Lung (tissue), 12 donors: ENCODE measurements around the gene GRID1. TPM values are rescaled to one million over a fixed set of nuclear protein-coding genes. Genes with fewer than 3 reads are reported as not detected.

Experiments
- ATAC-seq: fragments of 200-7000 bp; cut with Tn5 transposase; one replicate; pipeline ENCODE4 v1.9.1; 2020; ENCODE audit warnings: moderate number of reproducible peaks; ENCODE audit not compliant: insufficient read depth, low FRiP score
- DNase-seq, 3 donors: peaks; one replicate each; pipeline ENCODE4 v3.0.0-alpha.2; 2013 to 2017
- H3K27ac ChIP-seq, 2 donors: one replicate each; pipeline ENCODE4 v1.5.1; 2013; ENCODE audit warnings: mild to moderate bottlenecking in 2 of 2, moderate library complexity in 2 of 2, control low read depth in 1 of 2, inconsistent platforms in 1 of 2, low read depth in 1 of 2, low read length in 1 of 2
- H3K27me3 ChIP-seq, 3 donors: one replicate each; pipeline ENCODE4 v1.5.1; 2013; ENCODE audit warnings: low read length in 2 of 3; ENCODE audit not compliant: control insufficient read depth in 3 of 3, insufficient read depth in 3 of 3
- H3K36me3 ChIP-seq, 4 donors: one replicate each; pipeline ENCODE4 v1.5.1; 2013; ENCODE audit warnings: low read length in 4 of 4, mild to moderate bottlenecking in 1 of 4, moderate library complexity in 1 of 4; ENCODE audit not compliant: control insufficient read depth in 4 of 4, insufficient read depth in 4 of 4
- H3K4me1 ChIP-seq, 5 donors: one replicate each; pipeline ENCODE4 v1.5.1; 2013; ENCODE audit warnings: low read length in 5 of 5, mild to moderate bottlenecking in 2 of 5, moderate library complexity in 1 of 5; ENCODE audit not compliant: control insufficient read depth in 5 of 5, insufficient read depth in 5 of 5
- H3K4me3 ChIP-seq: one replicate; pipeline ENCODE4 v1.5.1; 2013; ENCODE audit warnings: mild to moderate bottlenecking, control low read depth, moderate library complexity
- H3K9ac ChIP-seq, 2 donors: one replicate each; pipeline ENCODE4 v1.5.1; 2013; ENCODE audit warnings: low read length in 2 of 2, control low read depth in 1 of 2; ENCODE audit not compliant: insufficient read depth in 1 of 2
- H3K9me3 ChIP-seq, 4 donors: one replicate each; pipeline ENCODE4 v1.5.1; 2013; ENCODE audit warnings: low read length in 3 of 4, mild to moderate bottlenecking in 1 of 4, moderate library complexity in 1 of 4; ENCODE audit not compliant: control insufficient read depth in 4 of 4, insufficient read depth in 3 of 4
- WGBS, 2 donors: extraction: QIAGEN DNeasy Blood & Tissue Kit; methylation state at CpG; one replicate each; pipeline ENCODE4 v1.1.7; 2013; 5-methylcytosine and 5-hydroxymethylcytosine counted together
- polyA plus RNA-seq, 2 donors: library from polyadenylated mRNA; stranded (reverse); fragments of 200-250 nt; gene quantifications; one replicate each; pipeline ENCODE4 v1.2.1, GENCODE V29; 2013
- total RNA-seq, 2 donors: library from RNA; depleted of rRNA in 1 of 2; stranded (reverse); fragments of >200 nt in 1 of 2; gene quantifications; one replicate each; pipeline ENCODE4 v1.2.1, GENCODE V29; 2014 to 2021
- TF ChIP-seq, protein P1 (sequence below): IDR thresholded peaks from 2 replicates; pipeline ENCODE4 v1.5.1; 2012; ENCODE audit warnings: mild to moderate bottlenecking; ENCODE audit errors: control extremely low read depth, extremely low read depth
- donor health status: control.
- donor health status: control.
- donor health status: Bipolar disorder and iron deficiency.
- donor health status: healthy.
- donor health status: DM: yes; HTN: yes; CAD: no.

Gene GRID1
- total and polyA plus RNA-seq, 4 donors = 1.1 to 3.6 (median 2.2) TPM

GRCh38 chr10:85978566-85979358 lies 387.8 kb downstream of the GRID1 start:
- Histone ChIP-seq H3K9ac (no peak overlapping the region), H3K36me3 (no peaks in the 10 kb centered on the region), H3K4me1 (no peaks in the 10 kb centered on the region), H3K9me3 (no peaks in the 10 kb centered on the region), H3K4me3 (no peak overlapping the region), H3K27me3 (no peaks in the 10 kb centered on the region), H3K27ac (no peak overlapping the region)
- TF ChIP-seq, protein P1, sequence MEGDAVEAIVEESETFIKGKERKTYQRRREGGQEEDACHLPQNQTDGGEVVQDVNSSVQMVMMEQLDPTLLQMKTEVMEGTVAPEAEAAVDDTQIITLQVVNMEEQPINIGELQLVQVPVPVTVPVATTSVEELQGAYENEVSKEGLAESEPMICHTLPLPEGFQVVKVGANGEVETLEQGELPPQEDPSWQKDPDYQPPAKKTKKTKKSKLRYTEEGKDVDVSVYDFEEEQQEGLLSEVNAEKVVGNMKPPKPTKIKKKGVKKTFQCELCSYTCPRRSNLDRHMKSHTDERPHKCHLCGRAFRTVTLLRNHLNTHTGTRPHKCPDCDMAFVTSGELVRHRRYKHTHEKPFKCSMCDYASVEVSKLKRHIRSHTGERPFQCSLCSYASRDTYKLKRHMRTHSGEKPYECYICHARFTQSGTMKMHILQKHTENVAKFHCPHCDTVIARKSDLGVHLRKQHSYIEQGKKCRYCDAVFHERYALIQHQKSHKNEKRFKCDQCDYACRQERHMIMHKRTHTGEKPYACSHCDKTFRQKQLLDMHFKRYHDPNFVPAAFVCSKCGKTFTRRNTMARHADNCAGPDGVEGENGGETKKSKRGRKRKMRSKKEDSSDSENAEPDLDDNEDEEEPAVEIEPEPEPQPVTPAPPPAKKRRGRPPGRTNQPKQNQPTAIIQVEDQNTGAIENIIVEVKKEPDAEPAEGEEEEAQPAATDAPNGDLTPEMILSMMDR = no peak
- ATAC-seq (no peak), DNase-seq (no peak)
- 76 to 85% methylated on average over 2 of the region's 2 CpGs for WGBS, 2 donors

GRCh38 chr10:85977642-85978041 lies 389.0 kb downstream of the GRID1 start:
- Histone ChIP-seq H3K9me3 (no peaks in the 10 kb centered on the region), H3K4me3 (no peak overlapping the region), H3K4me1 (no peaks in the 10 kb centered on the region), H3K36me3 (no peaks in the 10 kb centered on the region), H3K27ac (no peak overlapping the region), H3K27me3 (no peaks in the 10 kb centered on the region), H3K9ac (no peak overlapping the region)
- TF ChIP-seq, protein P1 = no peak
- 85 to 86% methylated on average over 6 of the region's 6 CpGs for WGBS, 2 donors
- DNase-seq (no peak), ATAC-seq (no peak)

- Histone ChIP-seq H3K4me1 (no peaks in the 10 kb centered on the region), H3K27ac (no peak overlapping the region), H3K36me3 (no peaks in the 10 kb centered on the region), H3K4me3 (no peak overlapping the region), H3K9me3 (no peaks in the 10 kb centered on the region), H3K9ac (no peak overlapping the region), H3K27me3 (no peaks in the 10 kb centered on the region)
- ATAC-seq (no peak), DNase-seq (no peak)
- TF ChIP-seq, protein P1 = no peak
- WGBS, 2 donors = 86 to 87% methylated on average over 6 of the region's 6 CpGs
Observed at GRCh38 chr10:85976267-85976793, 390.3 kb downstream of the GRID1 start.
